Measurements from ENCODE around the gene ALG10B.
"Not testable (repeated sequence)": the region's sequence is repeated elsewhere in the genome, so short reads cannot be mapped to it uniquely, and the experiment has no call there.

The ALG10B gene

GRCh38 chr12:38350342-38351174, 34.0 kb downstream of the ALG10B start:
- TF ChIP-seq CTCF (IDR thresholded peaks at IDR 0.05; ENCODE audit: borderline replicate concordance, insufficient read depth, low read depth, low read length) = no peak
- H3K4me3 ChIP-seq (ENCODE audit: low read depth, low read length) = no peak overlapping the region

- H3K4me3 ChIP-seq (ENCODE audit: low read depth, low read length) = not testable (repeated sequence)
Observed at GRCh38 chr12:38351175-38351508, 34.6 kb downstream of the ALG10B start.

DNA sequence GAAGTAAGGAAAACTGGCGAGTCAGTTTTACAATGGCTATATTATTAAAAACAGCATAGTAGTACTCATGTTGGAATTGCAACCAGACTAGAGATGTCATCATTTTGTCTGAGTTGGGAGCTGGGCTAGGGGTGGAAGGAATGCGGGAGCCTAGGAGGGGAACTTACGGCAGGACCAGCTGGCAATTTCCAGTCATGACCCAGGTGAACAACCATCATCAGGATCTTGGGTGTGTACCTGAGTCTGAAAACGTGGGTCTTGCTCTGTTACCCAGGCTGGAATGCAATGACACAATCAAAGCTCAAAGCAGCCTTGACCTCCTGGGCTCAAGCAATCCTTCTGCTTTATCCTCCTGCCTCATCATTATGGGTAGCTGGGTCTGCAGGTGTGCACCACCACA, 50.9 kb downstream of the ALG10B start:
- TF ChIP-seq CTCF (IDR thresholded peaks at IDR 0.05; ENCODE audit: borderline replicate concordance, insufficient read depth, low read depth, low read length) = no peak
- no peak overlapping the region for H3K4me3 ChIP-seq (ENCODE audit: low read depth, low read length)

DNA sequence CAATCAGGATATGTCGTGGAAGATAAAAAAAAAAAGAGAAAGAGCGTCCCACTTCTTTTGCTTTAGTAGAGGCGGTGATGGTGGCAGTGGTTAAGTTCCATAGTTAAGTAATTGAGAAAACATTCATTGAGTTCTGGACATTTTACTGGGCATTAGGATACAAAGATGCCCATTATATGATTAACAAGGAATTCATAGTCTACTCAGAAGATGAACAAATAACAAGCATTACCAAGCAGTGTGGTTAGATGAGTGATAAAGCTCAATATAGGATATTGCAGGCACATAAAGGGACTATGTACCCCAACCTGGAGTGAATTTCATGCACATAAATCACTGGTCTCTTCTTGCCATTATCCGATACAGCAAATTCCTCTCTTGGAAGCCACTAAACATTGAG, 53.7 kb downstream of the ALG10B start:
- no peak for TF ChIP-seq CTCF (IDR thresholded peaks at IDR 0.05; ENCODE audit: borderline replicate concordance, insufficient read depth, low read depth, low read length)

GRCh38 chr12:38373784-38374183, 57.2 kb downstream of the ALG10B start:
- H3K4me3 ChIP-seq (ENCODE audit: low read depth, low read length) = no peak overlapping the region
- no peak for TF ChIP-seq CTCF (IDR thresholded peaks at IDR 0.05; ENCODE audit: borderline replicate concordance, insufficient read depth, low read depth, low read length)

More for the DNA sequence above, 53.7 kb downstream of the ALG10B start:
- no peak overlapping the region for H3K4me3 ChIP-seq (ENCODE audit: low read depth, low read length)

DNA sequence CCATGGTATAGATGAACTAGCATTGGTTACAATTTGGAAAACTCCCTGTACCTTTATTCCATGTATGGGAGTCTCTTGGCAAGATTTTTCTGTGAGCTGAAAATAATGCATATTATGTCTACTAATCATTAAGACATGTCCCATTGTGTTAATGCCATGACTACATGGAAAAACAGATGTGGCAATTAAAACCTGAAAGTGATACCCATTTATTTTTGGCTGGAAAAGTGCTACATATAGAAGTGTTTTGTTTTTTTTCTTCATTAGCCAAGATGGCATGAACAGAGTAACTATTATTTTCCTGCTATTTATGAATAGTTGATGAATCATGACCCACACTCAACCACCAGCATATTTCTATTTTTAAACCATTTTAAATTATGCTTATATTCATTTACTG, 58.2 kb downstream of the ALG10B start:
- no peak overlapping the region for H3K4me3 ChIP-seq (ENCODE audit: low read depth, low read length)
- TF ChIP-seq CTCF (IDR thresholded peaks at IDR 0.05; ENCODE audit: borderline replicate concordance, insufficient read depth, low read depth, low read length) = no peak
